ENCODE data around the gene TCERG1L.

- no peak for TF ChIP-seq EZH2 (IDR thresholded peaks at IDR 0.05; ENCODE audit: insufficient read depth, poor library complexity, severe bottlenecking)
- TF ChIP-seq EZH2phosphoT487 (IDR thresholded peaks at IDR 0.05; ENCODE audit: insufficient read depth, low read depth) = no peak
Observed at GRCh38 chr10:131220601-131221171, 90.8 kb downstream of the TCERG1L start.
